ENCODE data around the gene LRGUK. TPM values are rescaled to one million over a fixed set of nuclear protein-coding genes. Genes with fewer than 3 reads are reported as not detected.

Gene LRGUK
- total and polyA plus RNA-seq, 2 experiments from 2014 or later = 2.4 to 7.1 TPM

GRCh38 chr7:134210976-134211663 is 84.0 kb downstream of the LRGUK start (continued):
- TF ChIP-seq REST (IDR thresholded peaks at IDR 0.05; ENCODE audit: unreplicated experiment) = no peak

- ATAC-seq (no peak), DNase-seq (ENCODE audit: low spot score) (no peak)
- Mint-ChIP-seq H3K27ac (no peak overlapping the region), H3K9me3 (no peaks in the 10 kb centered on the region; the same call in 2 of the 3 replicates), H3K4me1 (no peaks in the 10 kb centered on the region; the same call in 2 of the 3 replicates), H3K36me3 (ENCODE audit: low read depth) (peaks cover 6% of the 10 kb centered on the region; the same call in 2 of the 3 replicates), H3K4me3 (no peak overlapping the region), H3K27me3 (ENCODE audit: insufficient read depth, low read depth, poor library complexity) (no peaks in the 10 kb centered on the region)
- Histone ChIP-seq H3K4me3 (no peak overlapping the region), H3K36me3 (ENCODE audit: insufficient read depth) (no peaks in the 10 kb centered on the region), H3K27ac (ENCODE audit: low read depth) (no peak overlapping the region), H3K27me3 (ENCODE audit: insufficient read depth) (no peaks in the 10 kb centered on the region), H3F3A (replicated peaks; ENCODE audit: low read depth) (no peaks in the 10 kb centered on the region), H4K20me1 (replicated peaks; ENCODE audit: insufficient read depth) (no peaks in the 10 kb centered on the region), H3K79me2 (replicated peaks; ENCODE audit: insufficient read depth) (no peaks in the 10 kb centered on the region), H3K4me1 (ENCODE audit: insufficient read depth) (no peaks in the 10 kb centered on the region), H3K9me2 (ENCODE audit: insufficient read depth) (peaks cover 3% of the 10 kb centered on the region; the same call in 1 of the 2 replicates), H3K4me2 (no peak overlapping the region), H2AFZ (no peak overlapping the region)
- TF ChIP-seq EZH2phosphoT487 (IDR thresholded peaks at IDR 0.05; ENCODE audit: unreplicated experiment) = no peak
- no peak for TF ChIP-seq CREB1 (CRISPR knock-in tag; IDR thresholded peaks at IDR 0.05; ENCODE audit: low read depth)
- no peak for TF ChIP-seq CTCF (conservative IDR thresholded peaks at IDR 0.05; ENCODE audit: low read depth in 2 of 2)
- no peak for TF ChIP-seq ZNF462 (CRISPR knock-in tag; IDR thresholded peaks at IDR 0.05)
- no peak for TF ChIP-seq NANOG (IDR thresholded peaks at IDR 0.05; ENCODE audit: borderline replicate concordance)
- TF ChIP-seq STAT1 (IDR thresholded peaks at IDR 0.05; ENCODE audit: unreplicated experiment) = no peak
- no peak for TF ChIP-seq ETS1 (IDR thresholded peaks at IDR 0.05)
These were observed 84.7 kb downstream of the LRGUK start for GRCh38 chr7:134211817-134212216.
